ENCODE data around the gene STX8.

STX8 gene

DNA sequence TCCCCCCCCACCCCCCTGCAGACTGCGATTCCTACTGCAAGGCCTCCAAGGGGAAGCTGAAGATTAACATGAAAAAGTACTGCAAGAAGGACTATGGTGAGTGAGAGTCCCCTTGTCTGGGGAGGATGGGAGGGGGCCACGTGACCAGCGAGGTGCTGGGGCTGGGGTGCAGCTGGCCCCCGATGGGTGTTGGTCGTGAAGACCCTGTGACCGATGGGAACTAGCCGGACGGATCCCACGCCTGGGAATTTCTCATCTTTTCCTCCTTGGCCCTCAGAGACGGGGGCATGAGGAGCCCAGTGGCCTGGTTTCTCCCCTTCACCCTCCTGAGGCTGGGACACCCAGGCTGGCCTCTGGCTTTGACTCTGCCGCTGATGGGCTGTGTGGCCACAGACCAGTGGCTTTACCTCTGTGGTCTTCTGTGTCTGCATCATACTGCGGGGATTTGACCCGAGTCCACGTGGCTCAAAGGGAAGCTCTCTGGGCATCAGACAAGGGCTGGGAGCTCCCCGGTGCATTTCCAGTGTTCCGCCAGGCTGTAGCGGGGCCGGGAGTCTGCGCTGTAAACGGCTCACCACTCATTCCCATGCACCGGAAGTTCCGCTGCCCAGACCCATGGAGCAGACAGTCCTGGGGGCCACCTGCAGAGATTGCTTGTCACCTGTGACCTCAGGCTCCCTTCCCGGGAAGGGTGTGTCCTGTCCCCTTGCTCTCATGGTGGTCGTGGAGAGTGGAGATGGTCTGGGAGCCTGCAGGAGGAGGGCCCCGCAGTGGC, 354.3 kb downstream of the STX8 start:
- no peak for DNase-seq

DNA sequence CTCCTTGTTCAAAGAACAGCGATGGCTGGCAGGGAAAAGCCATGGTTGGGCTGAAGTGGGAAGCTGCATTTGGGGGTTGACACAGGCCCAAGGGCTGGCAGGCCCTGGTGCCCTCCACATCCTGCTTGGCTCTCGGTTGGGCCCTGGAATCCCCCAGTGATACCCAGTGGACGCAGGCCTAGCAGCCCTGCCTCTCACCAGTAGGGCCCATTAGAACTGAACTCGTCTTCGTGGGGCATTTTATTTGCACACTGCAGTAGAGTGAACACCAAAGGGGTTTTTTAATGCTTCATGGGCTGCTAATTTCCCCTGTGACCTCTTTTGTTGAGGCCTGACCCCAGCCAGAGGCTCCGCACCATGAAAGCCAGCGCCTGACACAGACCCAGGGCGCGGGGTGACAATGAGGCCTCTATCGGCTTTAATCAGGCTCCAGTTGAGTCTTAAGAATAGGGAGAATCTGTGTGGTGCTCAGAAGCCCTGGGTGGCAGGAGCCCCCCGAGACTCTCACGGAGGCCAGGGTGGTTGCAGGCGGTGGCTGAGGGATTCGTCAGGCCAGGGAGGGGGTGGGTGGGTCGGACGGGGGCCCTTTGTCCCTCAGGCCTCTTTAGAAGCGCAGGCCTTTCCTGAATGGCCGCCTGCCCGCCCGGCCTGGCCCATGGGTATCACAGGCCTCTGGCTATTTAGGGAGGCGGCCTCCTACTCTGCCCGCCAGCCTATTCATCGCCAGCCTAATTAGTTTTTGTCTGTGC, 355.0 kb downstream of the STX8 start:
- no peak for DNase-seq

DNA sequence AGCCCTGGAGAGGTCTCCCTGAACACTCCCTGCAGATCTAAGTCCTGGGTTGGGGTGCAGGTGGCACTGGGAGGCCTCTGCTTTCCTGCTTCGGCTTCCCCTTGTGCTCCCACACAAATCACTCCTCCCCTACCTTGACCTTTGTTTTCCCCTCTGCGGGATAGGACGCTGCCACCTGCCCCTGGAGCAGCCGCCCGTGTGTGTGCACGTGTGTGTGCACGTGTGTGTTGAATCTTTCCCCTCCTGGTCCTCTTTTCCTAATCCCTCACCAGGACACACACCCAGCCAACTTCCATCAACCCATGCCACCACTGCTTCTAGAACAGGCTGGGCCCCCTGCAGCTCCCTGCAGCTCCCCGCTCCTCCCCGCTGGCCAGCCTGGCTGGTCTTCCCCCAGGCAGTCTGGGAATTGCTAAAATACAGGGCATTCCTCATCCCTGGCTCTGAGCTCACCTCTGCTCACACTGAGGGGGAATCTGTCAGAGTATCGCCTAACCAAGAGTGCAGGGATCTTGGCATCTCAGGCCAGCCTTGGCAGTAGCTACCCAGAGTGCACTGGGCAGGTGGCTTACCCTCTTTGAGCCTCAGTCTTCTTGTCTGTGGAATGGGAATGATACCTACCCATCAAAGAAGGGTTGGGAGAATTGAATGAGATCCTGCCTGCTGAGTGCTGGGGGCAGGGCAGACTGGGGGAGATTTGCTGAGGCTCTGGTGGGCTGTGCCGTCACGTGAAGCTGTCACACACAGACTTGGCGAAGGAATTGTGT, 355.8 kb downstream of the STX8 start:
- no peak for DNase-seq

DNA sequence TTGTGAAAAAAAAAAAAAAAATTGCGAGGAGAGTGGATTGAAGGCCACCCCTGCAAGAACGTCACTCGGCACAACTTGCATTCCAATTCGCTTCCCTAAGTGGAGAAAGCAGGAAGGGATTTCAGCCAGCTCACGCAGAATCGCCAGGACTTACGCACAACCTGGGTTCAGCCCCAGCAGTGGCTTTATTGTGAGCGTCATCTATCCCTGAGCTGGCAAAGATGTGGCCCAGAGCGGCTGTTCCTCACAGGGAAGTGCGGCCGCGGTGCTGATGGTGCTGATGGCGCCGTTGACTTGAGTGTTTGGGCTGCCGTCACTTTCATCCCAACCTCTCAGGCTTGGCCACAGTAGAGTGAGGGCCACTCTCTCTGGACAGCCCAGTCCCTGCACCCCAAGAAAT, 356.7 kb downstream of the STX8 start:
- no peak for DNase-seq

DNA sequence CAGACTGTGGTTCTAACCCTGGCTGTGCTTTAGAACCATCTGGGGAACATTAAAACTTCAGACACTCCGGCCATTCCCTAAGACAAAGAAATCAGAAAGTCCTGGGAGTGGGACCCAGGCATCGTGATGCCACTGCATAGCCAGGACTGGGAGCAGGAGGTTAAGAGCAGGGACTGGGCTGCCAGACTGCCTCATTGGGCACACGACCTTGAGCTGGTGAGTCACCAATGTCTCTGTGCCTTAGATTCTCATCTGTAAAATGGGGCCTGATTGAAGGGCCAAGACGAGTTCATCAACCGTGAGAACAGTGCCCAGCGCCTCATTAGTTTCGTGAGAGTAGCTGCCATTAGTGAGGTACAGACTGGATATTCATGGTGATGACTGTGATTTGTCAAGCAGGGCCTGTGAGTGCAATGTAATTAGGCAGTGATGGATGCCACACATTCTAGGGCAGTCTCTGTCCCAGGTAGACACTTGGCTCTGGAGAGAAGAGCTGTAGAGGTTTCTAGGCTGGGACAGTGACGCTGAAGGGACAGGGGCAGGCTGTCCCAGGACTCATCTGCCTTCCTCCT, 357.5 kb downstream of the STX8 start:
- DNase-seq = no peak

DNA sequence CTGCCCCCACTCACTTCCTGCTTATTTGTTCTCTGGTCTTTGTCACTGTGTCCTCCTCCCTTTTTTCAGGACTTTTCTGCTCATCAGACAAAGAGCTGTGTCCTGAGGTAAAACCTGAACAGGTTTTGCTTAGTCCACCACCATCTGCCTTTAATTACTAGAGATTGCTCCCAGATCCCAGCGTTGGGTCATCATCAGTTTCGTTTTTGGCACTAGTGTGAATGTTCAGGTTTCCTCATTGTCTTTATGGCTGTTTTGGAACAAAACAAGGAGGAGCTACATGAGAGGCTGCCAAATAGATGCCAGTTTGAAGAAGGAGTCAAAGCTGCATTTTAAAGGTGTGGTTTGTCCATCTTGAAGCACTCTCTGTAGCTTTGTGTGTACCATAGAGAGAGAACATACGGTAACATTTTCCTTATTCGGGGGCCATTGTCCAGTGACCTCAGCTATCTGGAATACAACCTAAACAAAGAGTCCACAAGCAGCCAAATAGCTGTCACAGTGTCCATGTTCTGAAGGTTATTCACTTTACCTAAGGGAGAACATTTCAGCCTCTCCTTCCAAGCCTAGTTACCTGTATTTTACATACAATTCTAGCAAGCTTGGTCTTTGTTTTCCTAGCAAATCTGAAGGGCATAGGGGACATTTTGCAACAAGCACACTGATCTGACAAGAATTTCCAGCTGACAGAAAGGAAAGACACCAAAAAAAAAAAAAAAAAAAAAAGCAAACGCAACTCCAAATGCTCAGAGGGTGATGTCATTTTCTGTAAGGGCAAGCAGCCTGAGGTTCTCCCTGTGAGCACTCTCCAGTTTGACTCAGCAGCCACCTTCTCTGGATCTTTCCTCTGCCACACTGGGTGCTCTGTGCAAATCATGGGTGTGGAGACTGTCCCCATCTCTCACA, 358.2 kb downstream of the STX8 start:
- DNase-seq = no peak

DNA sequence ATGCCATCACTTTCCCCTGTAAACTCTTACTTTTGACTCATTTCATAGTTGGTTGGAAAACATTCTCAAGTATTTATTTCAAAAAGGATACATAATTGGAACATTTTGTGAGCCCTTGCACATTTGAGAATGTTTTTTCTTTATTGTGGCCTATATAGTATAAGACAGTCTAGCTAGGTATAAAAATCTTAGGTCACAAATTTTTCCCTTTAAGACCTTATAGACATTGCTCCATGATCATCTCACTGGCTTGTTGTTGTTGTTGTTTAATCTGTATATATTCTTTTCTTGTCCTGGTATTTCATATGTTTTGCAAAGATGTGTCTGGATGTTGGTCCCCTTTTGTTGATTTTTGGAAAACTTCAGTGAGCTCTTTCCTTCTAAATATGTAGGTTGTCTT, 360.2 kb downstream of the STX8 start:
- no peak for DNase-seq

DNA sequence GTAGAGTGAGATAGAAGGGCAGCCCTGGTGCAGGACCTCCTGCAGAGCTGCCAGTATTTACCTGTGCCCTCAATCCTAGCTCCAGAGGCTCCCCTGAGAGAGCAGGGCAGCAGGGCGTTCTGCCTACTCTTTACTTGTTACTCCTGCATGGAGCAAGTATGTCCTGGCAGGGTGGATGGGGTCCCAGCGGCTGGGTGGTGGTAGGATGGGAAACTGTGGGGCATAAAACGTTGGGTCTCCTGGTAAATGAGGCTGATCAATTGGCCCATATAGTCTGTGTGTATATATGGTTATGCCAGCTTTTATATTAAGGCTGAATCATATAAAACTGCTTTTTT, 362.3 kb downstream of the STX8 start:
- no peak for DNase-seq

DNA sequence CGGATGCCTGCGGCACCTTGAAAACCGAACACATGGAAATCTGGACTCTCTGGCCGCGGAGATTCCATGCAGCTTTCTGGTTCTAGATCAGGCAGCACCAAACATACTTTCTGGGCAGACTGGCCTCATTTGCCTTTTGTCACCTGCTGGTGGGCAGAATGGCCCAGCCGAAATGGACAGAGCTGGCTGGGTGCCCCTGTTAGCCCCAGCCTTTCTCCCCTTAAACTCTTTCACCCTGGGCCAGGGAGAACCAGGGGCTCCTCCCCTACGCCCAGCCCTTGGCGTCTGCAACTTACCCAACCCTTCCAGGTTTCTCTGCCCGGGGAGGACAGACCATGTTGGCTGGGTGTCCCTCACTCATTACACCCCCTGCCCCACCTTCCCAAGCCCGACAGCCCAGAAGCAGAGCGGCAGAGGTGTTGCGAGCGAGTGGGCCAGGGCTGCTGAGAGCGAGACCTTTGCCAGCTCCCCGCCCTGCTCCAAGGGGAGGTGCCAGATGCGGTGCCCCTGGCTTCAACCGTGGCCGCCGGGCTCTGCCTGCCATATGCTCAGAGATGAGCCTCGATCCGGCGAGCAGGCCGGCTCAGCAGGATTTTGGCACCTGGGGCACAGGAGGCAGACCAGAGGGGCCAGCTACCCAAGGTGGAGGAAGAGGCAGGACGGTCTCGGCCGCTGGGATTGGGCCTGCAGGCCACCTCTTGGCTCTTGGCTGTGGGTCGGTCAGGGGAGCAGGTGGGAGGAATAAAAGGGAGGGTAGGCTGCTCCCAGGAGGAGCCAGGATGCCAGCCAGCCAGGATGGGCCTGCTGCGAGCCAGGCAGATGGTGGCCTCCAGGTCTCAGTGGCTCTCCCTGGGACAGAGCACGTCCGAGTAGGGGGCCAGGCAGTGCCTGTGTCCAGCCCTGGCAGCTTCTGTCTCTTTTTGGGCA, 363.0 kb downstream of the STX8 start:
- no peak for DNase-seq

DNA sequence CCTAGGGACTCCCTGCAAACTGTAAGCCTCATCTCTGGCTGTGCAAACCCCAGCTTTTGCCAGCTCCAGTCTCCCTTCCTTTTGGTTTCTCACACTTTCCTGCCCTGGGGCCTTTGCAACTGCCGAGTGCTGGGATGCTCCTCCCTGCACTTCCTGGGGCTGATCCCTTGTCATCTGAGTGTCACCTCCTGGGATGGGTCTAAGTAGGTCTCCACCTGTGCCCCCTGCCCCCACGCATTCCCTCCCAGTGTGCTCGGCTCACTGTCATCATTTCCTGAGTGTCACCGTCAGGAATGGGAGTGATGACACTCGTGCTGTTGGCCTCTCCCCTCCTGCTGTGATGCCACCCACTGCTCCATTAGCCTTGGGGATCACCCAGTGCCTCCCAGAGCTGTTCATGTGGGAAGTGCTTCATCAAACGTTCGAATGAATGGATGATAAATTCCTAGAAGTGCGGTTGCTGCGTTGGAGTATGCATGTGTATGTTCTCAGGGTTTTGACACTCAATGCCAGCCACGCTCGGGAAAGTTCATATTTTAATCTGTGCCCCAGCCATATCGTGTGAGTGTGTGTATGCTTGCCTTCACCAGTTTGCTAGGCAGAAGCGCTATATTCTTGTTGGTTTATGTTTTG, 364.4 kb downstream of the STX8 start:
- no peak for DNase-seq

DNA sequence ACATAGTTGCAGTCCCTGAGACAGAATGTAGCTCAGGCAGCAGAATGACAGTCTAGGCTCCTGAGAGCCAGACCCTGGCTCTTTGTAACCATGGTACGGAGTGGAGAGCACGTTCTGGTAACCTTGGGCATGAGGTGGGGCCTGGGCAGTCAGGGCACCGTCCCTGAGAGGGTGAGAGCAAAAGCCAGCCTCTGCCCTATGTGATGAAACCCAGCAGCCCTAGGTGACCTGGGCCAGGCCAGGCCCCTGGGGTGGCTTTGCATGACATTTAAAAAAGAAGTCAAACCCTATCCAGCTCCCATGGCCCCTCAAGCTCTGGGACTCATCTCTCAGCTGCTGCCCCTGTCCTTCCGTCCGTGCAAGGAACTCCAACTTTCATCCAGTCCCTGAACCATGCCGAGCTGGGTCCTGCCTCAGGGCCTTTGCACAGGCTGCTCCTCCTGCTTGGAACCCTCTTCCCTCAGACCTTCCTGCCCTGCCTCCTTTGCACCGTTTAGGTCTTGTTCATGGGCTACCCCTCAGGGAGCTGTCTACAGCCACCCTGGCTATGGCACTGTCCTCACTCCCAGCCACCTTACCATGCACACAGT, 365.7 kb downstream of the STX8 start:
- DNase-seq = no peak

DNA sequence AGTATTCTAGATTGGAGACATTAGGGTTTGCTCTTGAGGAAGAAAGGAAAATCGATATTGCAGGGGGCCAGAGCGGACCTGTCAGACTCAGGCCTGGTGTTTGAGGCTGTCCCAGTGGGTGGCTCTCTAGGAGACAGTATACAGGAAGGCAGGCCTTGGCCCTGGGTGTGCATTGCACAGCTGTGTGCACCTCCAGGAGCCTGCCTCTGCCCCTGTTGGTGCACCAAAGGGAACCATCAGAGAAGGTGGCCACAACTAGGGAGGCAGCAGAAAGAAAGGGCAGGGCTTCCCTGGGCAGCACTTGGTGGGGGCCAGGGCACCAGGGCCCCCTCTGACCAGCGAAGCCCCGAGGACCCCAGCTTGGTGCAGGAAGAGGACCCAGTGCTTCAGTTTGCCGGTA, 366.3 kb downstream of the STX8 start:
- no peak for DNase-seq

DNA sequence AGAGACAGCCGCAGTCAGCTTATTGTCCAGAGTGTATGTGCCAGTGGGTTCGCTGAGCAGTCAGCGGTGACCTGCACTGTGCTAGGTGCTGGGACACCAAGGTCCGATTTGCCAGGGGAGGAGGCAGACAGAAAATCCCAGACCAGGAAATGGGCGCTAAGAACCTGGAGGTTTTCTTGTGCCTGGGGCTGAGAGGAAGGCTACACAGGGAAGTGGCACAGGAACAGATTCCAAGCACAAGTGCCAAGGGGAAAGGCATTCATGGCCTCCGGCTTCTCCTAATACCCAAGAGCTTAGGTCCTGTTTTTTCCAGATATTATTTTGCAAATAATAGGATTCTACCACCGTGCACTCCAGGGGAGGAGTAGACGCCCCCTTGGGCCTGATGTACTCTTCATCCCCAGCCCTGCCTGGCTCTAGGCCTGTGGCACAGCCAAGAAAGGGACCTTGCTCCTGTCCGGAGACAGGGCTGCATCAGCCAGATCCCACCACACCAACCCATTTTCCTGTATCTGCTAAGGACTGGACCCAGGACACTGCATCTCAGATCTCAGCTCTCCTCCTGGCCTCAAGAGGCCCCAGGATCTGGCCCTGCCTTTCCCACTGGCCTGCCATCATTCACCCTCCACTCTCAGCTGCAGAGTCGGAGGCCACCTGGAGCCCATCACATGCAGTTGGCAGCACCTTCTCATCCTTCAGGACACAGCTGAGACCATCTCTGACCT, 367.1 kb downstream of the STX8 start:
- DNase-seq = no peak

DNA sequence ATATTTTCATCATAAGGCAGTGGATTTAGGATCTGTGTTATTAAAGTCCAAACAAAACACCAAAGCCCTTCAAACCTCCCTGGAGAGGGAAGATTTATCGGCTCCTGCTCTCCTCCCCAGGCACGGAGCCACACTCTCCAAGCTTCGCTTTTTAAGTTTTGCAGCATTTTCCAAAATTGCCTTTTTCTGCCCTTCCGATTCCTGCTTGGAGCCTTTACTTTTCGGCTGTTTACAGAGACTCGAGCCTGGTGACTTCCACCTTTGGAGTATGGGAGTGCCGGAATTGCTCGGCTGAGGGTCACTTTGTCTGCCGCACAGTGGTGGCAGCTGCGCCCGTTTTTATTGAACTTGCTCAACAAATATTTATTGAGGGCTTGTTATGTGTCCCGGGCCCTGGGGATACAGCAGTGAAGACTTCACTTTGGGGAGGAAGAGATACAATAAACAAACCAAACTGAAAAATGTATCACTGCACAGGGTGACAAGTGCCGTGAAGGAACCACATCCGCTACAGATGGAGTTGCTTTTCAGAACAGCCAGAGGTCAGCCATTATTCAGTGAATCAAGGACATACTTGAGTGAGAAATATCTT, 368.8 kb downstream of the STX8 start:
- DNase-seq = no peak

DNA sequence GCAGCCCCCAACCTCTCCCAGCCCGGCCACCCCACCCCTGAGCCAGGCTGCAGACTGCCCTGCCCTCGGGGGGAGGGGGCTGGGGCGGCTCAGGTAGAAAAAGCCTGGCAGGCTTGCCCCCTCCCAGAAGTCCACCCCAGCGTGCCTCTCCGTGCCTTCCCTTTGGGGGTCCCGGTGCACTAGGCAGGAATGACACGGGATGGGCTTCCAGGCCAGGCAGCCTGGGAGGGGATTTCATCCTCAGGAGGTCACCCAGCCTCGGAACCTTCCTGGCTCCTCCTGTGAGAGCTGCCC, 369.3 kb downstream of the STX8 start:
- no peak for DNase-seq

DNA sequence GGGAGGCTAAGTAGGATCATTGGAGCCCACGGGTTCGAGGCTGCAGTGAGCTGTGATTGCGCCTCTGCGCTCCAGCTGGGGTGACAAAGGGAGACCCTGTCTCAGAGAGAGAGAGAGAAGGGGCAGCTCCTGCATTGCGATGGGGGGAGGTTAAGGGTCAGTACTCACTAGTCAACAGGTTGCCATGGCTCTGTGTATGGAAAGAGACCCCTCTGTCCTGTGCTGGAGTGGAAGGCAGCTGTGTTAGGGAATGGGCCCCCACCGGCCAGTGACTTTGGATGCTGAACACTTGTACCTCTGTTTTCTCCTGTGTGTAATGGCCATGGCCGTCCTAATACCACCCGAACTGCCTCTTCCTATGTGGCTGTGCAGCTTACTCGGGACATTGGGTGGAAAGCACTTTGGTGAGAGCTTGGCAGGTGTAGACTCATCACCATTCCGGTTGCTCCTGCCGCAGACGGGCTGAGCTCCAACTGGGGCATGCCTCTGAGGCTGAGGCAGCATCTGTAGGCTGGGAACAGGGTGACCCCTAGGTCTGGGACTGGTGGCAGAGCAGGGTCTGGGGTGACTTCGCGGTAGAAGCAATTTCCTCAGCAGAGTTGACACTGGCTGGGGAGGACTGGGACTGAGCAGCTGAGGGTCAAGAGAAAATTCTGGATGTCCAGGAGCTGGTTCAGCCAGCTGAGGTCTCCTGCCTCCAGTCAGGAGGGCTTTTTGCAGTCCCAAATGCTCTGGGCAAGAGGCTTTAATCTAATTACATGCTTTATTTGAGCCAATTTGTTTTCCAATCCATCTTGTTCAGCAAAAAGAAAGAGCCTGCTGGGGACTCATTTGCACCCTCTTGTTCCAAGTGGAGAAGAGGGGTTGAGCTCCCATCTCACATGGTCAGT, 369.9 kb downstream of the STX8 start:
- DNase-seq = no peak

DNA sequence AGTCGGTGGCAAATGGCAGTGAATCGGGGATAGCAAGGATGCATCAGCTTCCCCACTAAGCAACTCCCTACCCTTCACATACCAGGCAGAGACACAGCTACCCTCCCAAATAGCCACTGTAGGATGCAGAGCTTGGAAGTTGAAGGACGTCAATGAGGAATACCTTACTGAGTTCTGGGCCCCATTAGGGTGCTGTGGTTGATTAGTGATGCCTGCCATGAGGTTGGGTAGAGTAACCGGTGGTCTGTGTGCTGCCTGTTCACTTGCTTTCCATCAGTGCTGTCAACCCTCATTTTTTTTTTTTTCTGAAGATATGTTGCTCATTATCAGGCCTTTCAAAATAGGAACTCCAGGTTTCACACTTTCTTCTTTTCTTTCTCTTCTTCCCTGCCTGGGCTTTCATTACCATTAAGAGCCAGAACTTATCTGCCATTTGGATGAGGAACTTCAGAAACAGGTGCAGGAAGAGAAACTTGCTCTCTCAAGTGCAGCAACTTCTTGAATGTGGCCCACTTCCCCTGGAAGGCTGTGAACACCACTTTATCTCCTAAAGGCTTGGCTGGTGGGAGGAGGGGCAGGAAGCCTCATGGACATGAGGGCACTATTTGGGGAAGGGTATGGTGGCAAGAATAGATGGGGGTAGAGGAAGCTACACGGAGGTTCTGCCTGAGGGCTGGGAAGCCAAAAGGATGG, 370.8 kb downstream of the STX8 start:
- DNase-seq = no peak
